ENCODE data around the gene HIPK1.

GRCh38 chr1:113922957-113923356, 6.2 kb upstream of the HIPK1 start:
- TF ChIP-seq CTCF (IDR thresholded peaks at IDR 0.05) (no peak), POLR2A (IDR thresholded peaks at IDR 0.05) (no peak), POLR2AphosphoS5 (IDR thresholded peaks at IDR 0.05) (no peak), EP300 (IDR thresholded peaks at IDR 0.05; ENCODE audit: low read depth) (no peak)

Measured in transverse colon (tissue), 4 donors.